Stimulated activated memory B cell treated with anti-CD40 and anti-IgM and Interleukin-4, amounts not matched to agents 10 μg/mL and 1 μg/mL and 100 μg/mL, for 72 hours (primary cell): ENCODE measurements around the gene SLC15A3.

Experiments used
- ATAC-seq: fragments of 150-1000 bp; cut with Tn5 transposase; 2 replicates; pipeline ENCODE4 v1.10.0; 2021
- H3K27ac Mint-ChIP-seq: one replicate; pipeline ENCODE4 v1.8.0; 2022; ENCODE audit warnings: mild to moderate bottlenecking, mixed read lengths
- H3K27me3 Mint-ChIP-seq: one replicate; pipeline ENCODE4 v1.8.0; 2022; ENCODE audit warnings: mixed read lengths
- H3K36me3 Mint-ChIP-seq: one replicate; pipeline ENCODE4 v1.8.0; 2022; ENCODE audit warnings: mixed read lengths
- H3K4me1 Mint-ChIP-seq: one replicate; pipeline ENCODE4 v1.8.0; 2022; ENCODE audit warnings: mixed read lengths
- H3K4me3 Mint-ChIP-seq: one replicate; pipeline ENCODE4 v1.8.0; 2022; ENCODE audit warnings: mild to moderate bottlenecking, moderate library complexity, mixed read lengths
- H3K9me3 Mint-ChIP-seq: one replicate; pipeline ENCODE4 v1.8.0; 2022; ENCODE audit warnings: mixed read lengths

SLC15A3 gene

GRCh38 chr11:60944490-60945294 lies 7.3 kb downstream of the SLC15A3 start:
- peaks cover 67% of the 10 kb centered on the region for H3K36me3 Mint-ChIP-seq
- H3K4me1 Mint-ChIP-seq, result peaks cover 89% of the 10 kb centered on the region
- H3K27me3 Mint-ChIP-seq, result no peaks in the 10 kb centered on the region
- ATAC-seq, result peak; percentile 65
- H3K27ac Mint-ChIP-seq, result peak overlapping the region; percentile 44
- no peaks in the 10 kb centered on the region for H3K9me3 Mint-ChIP-seq
- peak overlapping the region; percentile 23 for H3K4me3 Mint-ChIP-seq

GRCh38 chr11:60942970-60943565 lies 8.9 kb downstream of the SLC15A3 start:
- H3K9me3 Mint-ChIP-seq, result no peaks in the 10 kb centered on the region
- H3K36me3 Mint-ChIP-seq, result peaks cover 68% of the 10 kb centered on the region
- H3K27ac Mint-ChIP-seq, result peak overlapping the region; percentile 44
- no peak for ATAC-seq
- no peaks in the 10 kb centered on the region for H3K27me3 Mint-ChIP-seq
- peaks cover 83% of the 10 kb centered on the region for H3K4me1 Mint-ChIP-seq
- no peak overlapping the region for H3K4me3 Mint-ChIP-seq

- no peaks in the 10 kb centered on the region for H3K27me3 Mint-ChIP-seq
- peak overlapping the region; percentile 58 for H3K27ac Mint-ChIP-seq
- H3K4me3 Mint-ChIP-seq, result no peak overlapping the region
Measured at GRCh38 chr11:60942219-60942618, 9.8 kb downstream of the SLC15A3 start.

GRCh38 chr11:60941371-60942119 lies 10.4 kb downstream of the SLC15A3 start:
- H3K27ac Mint-ChIP-seq, result peak overlapping the region; percentile 58
- H3K4me1 Mint-ChIP-seq, result peaks cover 78% of the 10 kb centered on the region
- no peak overlapping the region for H3K4me3 Mint-ChIP-seq
- peaks cover 72% of the 10 kb centered on the region for H3K36me3 Mint-ChIP-seq
- no peak for ATAC-seq
- H3K27me3 Mint-ChIP-seq, result no peaks in the 10 kb centered on the region
- H3K9me3 Mint-ChIP-seq, result no peaks in the 10 kb centered on the region

More at GRCh38 chr11:60942219-60942618, 9.8 kb downstream of the SLC15A3 start:
- H3K36me3 Mint-ChIP-seq, result peaks cover 74% of the 10 kb centered on the region
- peaks cover 79% of the 10 kb centered on the region for H3K4me1 Mint-ChIP-seq
- ATAC-seq, result no peak
- no peaks in the 10 kb centered on the region for H3K9me3 Mint-ChIP-seq

GRCh38 chr11:60939855-60940254 lies 12.1 kb downstream of the SLC15A3 start:
- no peaks in the 10 kb centered on the region for H3K27me3 Mint-ChIP-seq
- no peak overlapping the region for H3K4me3 Mint-ChIP-seq
- peak overlapping the region; percentile 25 for H3K27ac Mint-ChIP-seq
- ATAC-seq, result no peak
- peaks cover 61% of the 10 kb centered on the region for H3K36me3 Mint-ChIP-seq
- peaks cover 76% of the 10 kb centered on the region for H3K4me1 Mint-ChIP-seq
- H3K9me3 Mint-ChIP-seq, result no peaks in the 10 kb centered on the region

GRCh38 chr11:60939301-60939700 lies 12.7 kb downstream of the SLC15A3 start:
- Mint-ChIP-seq H3K27ac (peak overlapping the region; percentile 25), H3K36me3 (peaks cover 55% of the 10 kb centered on the region), H3K27me3 (no peaks in the 10 kb centered on the region), H3K4me1 (peaks cover 76% of the 10 kb centered on the region), H3K9me3 (no peaks in the 10 kb centered on the region), H3K4me3 (no peak overlapping the region)
- ATAC-seq, result no peak

GRCh38 chr11:60938500-60938899 lies 13.5 kb downstream of the SLC15A3 start:
- no peaks in the 10 kb centered on the region for H3K9me3 Mint-ChIP-seq
- no peak for ATAC-seq
- peak overlapping the region; percentile 52 for H3K27ac Mint-ChIP-seq
- H3K27me3 Mint-ChIP-seq, result no peaks in the 10 kb centered on the region
- no peak overlapping the region for H3K4me3 Mint-ChIP-seq
- H3K4me1 Mint-ChIP-seq, result peaks cover 76% of the 10 kb centered on the region
- peaks cover 50% of the 10 kb centered on the region for H3K36me3 Mint-ChIP-seq

- no peaks in the 10 kb centered on the region for H3K27me3 Mint-ChIP-seq
- H3K27ac Mint-ChIP-seq, result peak overlapping the region; percentile 52
- no peak for ATAC-seq
- peaks cover 75% of the 10 kb centered on the region for H3K4me1 Mint-ChIP-seq
- H3K9me3 Mint-ChIP-seq, result no peaks in the 10 kb centered on the region
- no peak overlapping the region for H3K4me3 Mint-ChIP-seq
- H3K36me3 Mint-ChIP-seq, result peaks cover 50% of the 10 kb centered on the region
Measured at GRCh38 chr11:60937811-60938210, 14.2 kb downstream of the SLC15A3 start.

- Mint-ChIP-seq H3K4me1 (peaks cover 75% of the 10 kb centered on the region), H3K36me3 (peaks cover 44% of the 10 kb centered on the region), H3K4me3 (no peak overlapping the region), H3K27me3 (no peaks in the 10 kb centered on the region), H3K27ac (no peak overlapping the region), H3K9me3 (no peaks in the 10 kb centered on the region)
- no peak for ATAC-seq
Measured at GRCh38 chr11:60937144-60937527, 14.8 kb downstream of the SLC15A3 start.

- Mint-ChIP-seq H3K27me3 (no peaks in the 10 kb centered on the region), H3K4me1 (peaks cover 75% of the 10 kb centered on the region), H3K36me3 (peaks cover 41% of the 10 kb centered on the region), H3K4me3 (no peak overlapping the region), H3K9me3 (no peaks in the 10 kb centered on the region), H3K27ac (peak overlapping the region; percentile 62)
- no peak for ATAC-seq
Measured at GRCh38 chr11:60936467-60937143, 15.4 kb downstream of the SLC15A3 start.

GRCh38 chr11:60935676-60936442 lies 16.1 kb downstream of the SLC15A3 start:
- ATAC-seq, result peak; percentile 3
- H3K27ac Mint-ChIP-seq, result peak overlapping the region; percentile 62
- H3K4me1 Mint-ChIP-seq, result peaks cover 75% of the 10 kb centered on the region
- H3K4me3 Mint-ChIP-seq, result no peak overlapping the region
- peaks cover 33% of the 10 kb centered on the region for H3K36me3 Mint-ChIP-seq
- no peaks in the 10 kb centered on the region for H3K27me3 Mint-ChIP-seq
- no peaks in the 10 kb centered on the region for H3K9me3 Mint-ChIP-seq

- H3K36me3 Mint-ChIP-seq, result peaks cover 27% of the 10 kb centered on the region
- H3K27ac Mint-ChIP-seq, result peak overlapping the region; percentile 62
- no peaks in the 10 kb centered on the region for H3K27me3 Mint-ChIP-seq
- ATAC-seq, result no peak
- H3K4me1 Mint-ChIP-seq, result peaks cover 76% of the 10 kb centered on the region
- H3K9me3 Mint-ChIP-seq, result no peaks in the 10 kb centered on the region
- H3K4me3 Mint-ChIP-seq, result peak overlapping the region; percentile 7
Measured at GRCh38 chr11:60934790-60935605, 17.0 kb downstream of the SLC15A3 start.

GRCh38 chr11:60934124-60934789 lies 17.7 kb downstream of the SLC15A3 start:
- Mint-ChIP-seq H3K27ac (peak overlapping the region; percentile 62), H3K9me3 (no peaks in the 10 kb centered on the region), H3K4me1 (peaks cover 82% of the 10 kb centered on the region), H3K4me3 (peak overlapping the region; percentile 52), H3K27me3 (no peaks in the 10 kb centered on the region), H3K36me3 (peaks cover 21% of the 10 kb centered on the region)
- no peak for ATAC-seq
